GM12878 (cell line): ENCODE results near the gene PNPLA3. TPM values are rescaled to one million over a fixed set of nuclear protein-coding genes. Genes with fewer than 3 reads are reported as not detected.

ENCODE experiments used
- ATAC-seq: fragments of 200-7000 bp; cut with Tn5 transposase; 3 replicates; pipeline ENCODE4 v1.9.1; 2020; ENCODE audit warnings: mild to moderate bottlenecking, moderate library complexity
- BruUV-seq: library from RNA; stranded (reverse); fragments of 400-500 nt; replicated peaks from 2 replicates; lab custom pipeline; 2021; lab: Mats Ljungman, UMichigan
- CTCF ChIA-PET: fragments of 300-600 bp; sonication (Branson Sonifier 250); formaldehyde crosslinking; extraction: SDS; loops from one replicate; lab custom pipeline; 2021; ENCODE audit warnings: inconsistent platforms; lab: Yijun Ruan, JAX
- POLR2A ChIA-PET: fragments of 350-600 bp; formaldehyde crosslinking; extraction: SDS; loops from one replicate; lab custom pipeline; 2021; ENCODE audit warnings: inconsistent platforms; lab: Charles Lee
- RAD21 ChIA-PET: fragments of 300-600 bp; sonication (Branson Sonifier 250); formaldehyde crosslinking; loops from one replicate; lab custom pipeline; 2023; ENCODE audit warnings: antibody characterized with exemption; ENCODE audit not compliant: unreplicated experiment; lab: Charles Lee
- SMC1A ChIA-PET: fragments of 300-600 bp; sonication (Branson Sonifier 250); formaldehyde crosslinking; loops from one replicate; lab custom pipeline; 2023; ENCODE audit not compliant: unreplicated experiment, uncharacterized antibody; lab: Charles Lee
- DNase-seq: peaks from one replicate; pipeline ENCODE4 v3.0.0-alpha.2; 2011; ENCODE audit warnings: low read depth, low spot score
- FAIRE-seq: peaks from 3 replicates; lab custom pipeline; 2011; peaks lifted over from hg19 to GRCh38; lab: Jason Lieb, UNC
- H2AFZ ChIP-seq: 2 replicates; pipeline ENCODE4 v1.6.0; 2011; ENCODE audit warnings: low read depth, low read length, control low read depth; ENCODE audit not compliant: control insufficient read depth
- H3K27ac ChIP-seq: 2 replicates; pipeline ENCODE4 v1.5.1; 2011; ENCODE audit warnings: control low read depth; ENCODE audit not compliant: control insufficient read depth, insufficient read depth
- H3K27me3 ChIP-seq, 2 experiments: replicated peaks in 1 of 2; 2 replicates each; pipeline versions ENCODE4 v1.6.0 to v1.6.1; 2011; ENCODE audit warnings: low read length in 1 of 2; ENCODE audit not compliant: control insufficient read depth in 2 of 2, insufficient read depth in 2 of 2
- H3K36me3 ChIP-seq, 2 experiments: 2 replicates each; pipeline ENCODE4 v1.5.1; 2011; ENCODE audit warnings: low read length in 1 of 2; ENCODE audit not compliant: control insufficient read depth in 2 of 2, insufficient read depth in 2 of 2
- H3K4me1 ChIP-seq: 2 replicates; pipeline ENCODE4 v1.6.1; 2011; ENCODE audit warnings: mild to moderate bottlenecking, low read length, moderate library complexity, mixed read lengths; ENCODE audit not compliant: control insufficient read depth, insufficient read depth
- H3K4me2 ChIP-seq: 2 replicates; pipeline ENCODE4 v1.6.0; 2011; ENCODE audit warnings: control low read depth; ENCODE audit not compliant: control insufficient read depth, insufficient read depth
- H3K4me3 ChIP-seq: fragments of 200-600 bp; sonication (generic); 2 replicates; pipeline ENCODE4 v1.5.1; 2016
- H3K79me2 ChIP-seq: 2 replicates; pipeline ENCODE4 v1.6.0; 2011; ENCODE audit warnings: low read length; ENCODE audit not compliant: control insufficient read depth, insufficient read depth
- H3K9ac ChIP-seq: 2 replicates; pipeline ENCODE4 v1.8.0; 2011; ENCODE audit warnings: low read length, control low read depth, mixed read lengths; ENCODE audit not compliant: control insufficient read depth, insufficient read depth
- H3K9me3 ChIP-seq: replicated peaks from 3 replicates; pipeline ENCODE4 v1.5.1; 2011; ENCODE audit warnings: mild to moderate bottlenecking, low read length; ENCODE audit not compliant: control insufficient read depth, insufficient read depth
- H4K20me1 ChIP-seq: 2 replicates; pipeline ENCODE4 v1.6.0; 2011; ENCODE audit not compliant: control insufficient read depth, insufficient read depth
- CHD4 ChIP-seq: fragments of 200-600 bp; sonication (generic); IDR thresholded peaks from 2 replicates; pipeline ENCODE4 v1.6.1; 2016; ENCODE audit warnings: mild to moderate bottlenecking
- JUND ChIP-seq: IDR thresholded peaks from 2 replicates; pipeline ENCODE4 v1.6.1; 2012; ENCODE audit warnings: low read depth, mild to moderate bottlenecking, low read length, improper control_type of control experiment, moderate library complexity
- NR2C1 ChIP-seq: fragments of 450-650 bp; IDR thresholded peaks from 2 replicates; pipeline ENCODE4 v1.6.1; 2017; ENCODE audit warnings: antibody characterized with exemption, mild to moderate bottlenecking, moderate library complexity
- STAT3 ChIP-seq: IDR thresholded peaks from 2 replicates; pipeline ENCODE4 v1.6.1; 2011; ENCODE audit warnings: low read depth, low read length, improper control_type of control experiment
- YY1 ChIP-seq: IDR thresholded peaks from 2 replicates; pipeline ENCODE4 v1.6.1; 2011; ENCODE audit warnings: low read depth, mild to moderate bottlenecking, low read length
- ZNF274 ChIP-seq: IDR thresholded peaks from one replicate; pipeline ENCODE4 v1.8.0; 2011; ENCODE audit not compliant: insufficient read length, insufficient read depth
- ZNF622 ChIP-seq: fragments of 450-650 bp; IDR thresholded peaks from 2 replicates; pipeline ENCODE4 v1.6.1; 2017; ENCODE audit warnings: mild to moderate bottlenecking, inconsistent platforms
- ZZZ3 ChIP-seq: IDR thresholded peaks from 2 replicates; pipeline ENCODE4 v1.6.1; 2011; ENCODE audit warnings: low read depth; ENCODE audit not compliant: control insufficient read depth, insufficient read length
- WGBS: methylation state at CpG from one replicate; pipeline ENCODE4 v1.1.6; 2016; ENCODE audit warnings: low lambda C conversion rate; ENCODE audit not compliant: insufficient replicate concordance, insufficient coverage; ENCODE audit errors: missing lambda C conversion rate; 5-methylcytosine and 5-hydroxymethylcytosine counted together
- in situ Hi-C: fragments of 300-500 bp; cut with MboI; formaldehyde crosslinking; loops from 9 replicates; pipeline ENCODE4 v1.14.3; 2018; ENCODE audit warnings: mixed read lengths
- intact Hi-C: fragments of 100-400 bp; cut with micrococcal nuclease; formaldehyde crosslinking; loops from one replicate; pipeline ENCODE4 v1.14.2; 2022; ENCODE audit not compliant: unreplicated experiment
- polyA plus RNA-seq, 11 experiments: library from polyadenylated mRNA; depleted of rRNA in 4 of 11; unstranded in 6 of 11; stranded (reverse) in 5 of 11; fragments of >200 nt; fragmentation: Nextera tagmentation in 4 of 11; fragmentation: Illumina TruSeq in 1 of 11; extraction: Ambion mirVana in 4 of 11; extraction: Trizol in 1 of 11; gene quantifications; 1 replicate in 1 of 11; 2 replicates in 10 of 11; pipeline versions ENCODE4 v1.2.1 to v1.2.3, GENCODE V29; 2011 to 2016; ENCODE audit warnings: inconsistent platforms in 2 of 11, missing spikeins in 2 of 11, low read depth in 1 of 11
- total RNA-seq, 4 experiments: library from RNA; depleted of rRNA in 3 of 4; stranded (reverse); fragments of >200 nt in 3 of 4; fragmentation: Illumina TruSeq in 1 of 4; extraction: Trizol in 1 of 4; gene quantifications; 2 replicates each; pipeline versions ENCODE4 v1.2.1 to v1.2.3, GENCODE V29; 2013 to 2021
- TF ChIP-seq, protein P1 (sequence below): fragments of 450-650 bp; IDR thresholded peaks from 2 replicates; pipeline ENCODE4 v1.6.1; 2016; ENCODE audit warnings: mild to moderate bottlenecking, moderate library complexity, borderline replicate concordance
- TF ChIP-seq, protein P2 (sequence below): fragments of 450-650 bp; IDR thresholded peaks from 2 replicates; pipeline ENCODE4 v1.6.1; 2016; ENCODE audit warnings: mild to moderate bottlenecking
- TF ChIP-seq, protein P3 (sequence below): fragments of 450-650 bp; formaldehyde crosslinking; IDR thresholded peaks from 2 replicates; pipeline ENCODE4 v1.4.0; 2020; ENCODE audit warnings: mild to moderate bottlenecking, moderate library complexity

Gene PNPLA3
- total and polyA plus RNA-seq, 10 of the 15 experiments (the other 5 are each of a cell fraction or from before 2014, with no cell fraction given) = 0.05 to 0.08 TPM; not detected in 8

DNA sequence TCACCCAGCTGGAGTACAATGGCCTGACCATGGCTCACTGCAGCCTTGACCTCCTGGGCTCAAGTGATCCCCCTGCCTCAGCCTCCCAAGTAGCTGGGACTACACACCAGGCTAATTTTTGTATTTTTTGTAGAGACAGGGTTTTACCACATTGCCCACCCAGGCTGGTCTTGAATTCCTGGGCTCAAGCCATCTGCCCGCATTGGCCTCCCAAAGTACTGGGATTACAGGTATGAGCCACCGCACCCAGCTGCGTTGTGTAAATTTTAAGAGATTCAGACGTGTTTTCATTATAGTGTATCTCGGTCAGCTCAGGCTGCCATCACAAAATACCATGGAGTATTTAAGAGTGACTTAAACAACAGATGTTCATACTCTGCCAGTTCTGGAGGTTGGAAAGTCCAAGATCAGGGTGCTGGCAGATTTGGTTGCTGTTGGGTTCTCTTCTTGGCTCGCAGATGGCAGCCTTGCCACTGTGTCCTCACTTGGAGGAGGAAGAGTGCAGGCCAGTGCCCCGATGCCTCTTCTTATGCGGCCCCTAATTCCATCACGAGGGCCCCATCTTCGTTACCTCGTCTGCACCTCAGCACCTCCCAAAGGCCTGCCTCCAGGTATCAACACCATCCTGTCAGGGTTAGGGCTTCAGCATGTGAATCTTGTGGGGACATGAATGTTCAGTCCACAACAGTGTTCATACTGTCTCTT is 67.9 kb downstream of the PNPLA3 start (continued):
- TF ChIP-seq STAT3 = no peak

DNA sequence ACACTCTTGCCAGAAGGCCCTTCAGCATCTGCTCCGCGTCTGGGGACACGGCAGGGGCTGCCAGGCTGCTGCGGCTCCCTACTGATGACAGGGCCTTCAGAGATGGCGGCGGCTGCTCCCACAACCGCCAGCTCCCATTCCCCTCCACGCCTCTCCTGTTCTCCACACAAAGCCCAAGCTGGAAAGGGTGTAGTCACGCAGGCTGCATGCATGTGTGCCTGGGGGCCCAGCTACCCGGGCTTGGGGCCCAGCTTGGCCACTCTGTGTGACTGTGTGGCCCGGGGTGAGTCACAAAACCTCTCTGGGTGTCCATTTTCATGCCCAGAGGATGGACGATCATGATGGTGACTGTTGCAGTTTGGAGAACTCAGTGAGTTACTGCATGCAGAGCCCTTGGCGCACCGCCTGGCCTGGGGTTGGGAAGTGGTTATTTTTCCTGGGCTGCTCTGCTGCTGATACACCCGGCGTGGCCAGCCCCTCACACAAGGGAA is 68.8 kb downstream of the PNPLA3 start:
- DNase-seq (no peak), FAIRE-seq (no peak), ATAC-seq (no peak)
- ChIA-PET CTCF (interaction anchor here (0.6 to 11.6 kb wide), 20 partner anchors 16 to 634 kb away, joined by 3 to 499 read pairs (median 6); partner anchors contain the start of gene PARVB), RAD21 (interaction anchor here (1.2 to 7.5 kb wide), 9 partner anchors 15 to 575 kb away, joined by 3 to 185 read pairs (median 10); partner anchors contain the start of gene PARVB), SMC1A (interaction anchor here (1.1 to 5.1 kb wide), 10 partner anchors 34 to 639 kb away, joined by 4 to 282 read pairs (median 10); partner anchors contain the start of gene PARVG), POLR2A (no interaction called here)
- no peak overlapping the region for H3K4me3 ChIP-seq
- H3K4me2 ChIP-seq = no peak overlapping the region
- intact Hi-C loops = loop anchor here (2.0 to 5.0 kb wide), 2 partner anchors 75 to 634 kb away; no protein-coding TSS in a partner anchor
- peaks cover 15% of the 10 kb centered on the region for H3K4me1 ChIP-seq
- peaks cover 4% of the 10 kb centered on the region for H3K79me2 ChIP-seq
- H3K36me3 ChIP-seq = peaks cover 22 to 24% of the 10 kb centered on the region in 2 experiments; a peak in 3 of 4 replicates
- no peak overlapping the region for H3K9ac ChIP-seq
- H4K20me1 ChIP-seq = no peaks in the 10 kb centered on the region
- H2AFZ ChIP-seq = no peak overlapping the region
- no TSS peak for BruUV-seq
- H3K27ac ChIP-seq = no peak overlapping the region
- TF ChIP-seq ZNF622 (no peak), ZNF274 (no peak), NR2C1 (no peak), JUND (no peak), YY1 (no peak), CHD4 (no peak), ZZZ3 (no peak)
- TF ChIP-seq, protein P1, sequence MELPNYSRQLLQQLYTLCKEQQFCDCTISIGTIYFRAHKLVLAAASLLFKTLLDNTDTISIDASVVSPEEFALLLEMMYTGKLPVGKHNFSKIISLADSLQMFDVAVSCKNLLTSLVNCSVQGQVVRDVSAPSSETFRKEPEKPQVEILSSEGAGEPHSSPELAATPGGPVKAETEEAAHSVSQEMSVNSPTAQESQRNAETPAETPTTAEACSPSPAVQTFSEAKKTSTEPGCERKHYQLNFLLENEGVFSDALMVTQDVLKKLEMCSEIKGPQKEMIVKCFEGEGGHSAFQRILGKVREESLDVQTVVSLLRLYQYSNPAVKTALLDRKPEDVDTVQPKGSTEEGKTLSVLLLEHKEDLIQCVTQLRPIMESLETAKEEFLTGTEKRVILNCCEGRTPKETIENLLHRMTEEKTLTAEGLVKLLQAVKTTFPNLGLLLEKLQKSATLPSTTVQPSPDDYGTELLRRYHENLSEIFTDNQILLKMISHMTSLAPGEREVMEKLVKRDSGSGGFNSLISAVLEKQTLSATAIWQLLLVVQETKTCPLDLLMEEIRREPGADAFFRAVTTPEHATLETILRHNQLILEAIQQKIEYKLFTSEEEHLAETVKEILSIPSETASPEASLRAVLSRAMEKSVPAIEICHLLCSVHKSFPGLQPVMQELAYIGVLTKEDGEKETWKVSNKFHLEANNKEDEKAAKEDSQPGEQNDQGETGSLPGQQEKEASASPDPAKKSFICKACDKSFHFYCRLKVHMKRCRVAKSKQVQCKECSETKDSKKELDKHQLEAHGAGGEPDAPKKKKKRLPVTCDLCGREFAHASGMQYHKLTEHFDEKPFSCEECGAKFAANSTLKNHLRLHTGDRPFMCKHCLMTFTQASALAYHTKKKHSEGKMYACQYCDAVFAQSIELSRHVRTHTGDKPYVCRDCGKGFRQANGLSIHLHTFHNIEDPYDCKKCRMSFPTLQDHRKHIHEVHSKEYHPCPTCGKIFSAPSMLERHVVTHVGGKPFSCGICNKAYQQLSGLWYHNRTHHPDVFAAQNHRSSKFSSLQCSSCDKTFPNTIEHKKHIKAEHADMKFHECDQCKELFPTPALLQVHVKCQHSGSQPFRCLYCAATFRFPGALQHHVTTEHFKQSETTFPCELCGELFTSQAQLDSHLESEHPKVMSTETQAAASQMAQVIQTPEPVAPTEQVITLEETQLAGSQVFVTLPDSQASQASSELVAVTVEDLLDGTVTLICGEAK = no peak
- TF ChIP-seq, protein P2, sequence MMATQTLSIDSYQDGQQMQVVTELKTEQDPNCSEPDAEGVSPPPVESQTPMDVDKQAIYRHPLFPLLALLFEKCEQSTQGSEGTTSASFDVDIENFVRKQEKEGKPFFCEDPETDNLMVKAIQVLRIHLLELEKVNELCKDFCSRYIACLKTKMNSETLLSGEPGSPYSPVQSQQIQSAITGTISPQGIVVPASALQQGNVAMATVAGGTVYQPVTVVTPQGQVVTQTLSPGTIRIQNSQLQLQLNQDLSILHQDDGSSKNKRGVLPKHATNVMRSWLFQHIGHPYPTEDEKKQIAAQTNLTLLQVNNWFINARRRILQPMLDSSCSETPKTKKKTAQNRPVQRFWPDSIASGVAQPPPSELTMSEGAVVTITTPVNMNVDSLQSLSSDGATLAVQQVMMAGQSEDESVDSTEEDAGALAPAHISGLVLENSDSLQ = no peak
- TF ChIP-seq, protein P3, sequence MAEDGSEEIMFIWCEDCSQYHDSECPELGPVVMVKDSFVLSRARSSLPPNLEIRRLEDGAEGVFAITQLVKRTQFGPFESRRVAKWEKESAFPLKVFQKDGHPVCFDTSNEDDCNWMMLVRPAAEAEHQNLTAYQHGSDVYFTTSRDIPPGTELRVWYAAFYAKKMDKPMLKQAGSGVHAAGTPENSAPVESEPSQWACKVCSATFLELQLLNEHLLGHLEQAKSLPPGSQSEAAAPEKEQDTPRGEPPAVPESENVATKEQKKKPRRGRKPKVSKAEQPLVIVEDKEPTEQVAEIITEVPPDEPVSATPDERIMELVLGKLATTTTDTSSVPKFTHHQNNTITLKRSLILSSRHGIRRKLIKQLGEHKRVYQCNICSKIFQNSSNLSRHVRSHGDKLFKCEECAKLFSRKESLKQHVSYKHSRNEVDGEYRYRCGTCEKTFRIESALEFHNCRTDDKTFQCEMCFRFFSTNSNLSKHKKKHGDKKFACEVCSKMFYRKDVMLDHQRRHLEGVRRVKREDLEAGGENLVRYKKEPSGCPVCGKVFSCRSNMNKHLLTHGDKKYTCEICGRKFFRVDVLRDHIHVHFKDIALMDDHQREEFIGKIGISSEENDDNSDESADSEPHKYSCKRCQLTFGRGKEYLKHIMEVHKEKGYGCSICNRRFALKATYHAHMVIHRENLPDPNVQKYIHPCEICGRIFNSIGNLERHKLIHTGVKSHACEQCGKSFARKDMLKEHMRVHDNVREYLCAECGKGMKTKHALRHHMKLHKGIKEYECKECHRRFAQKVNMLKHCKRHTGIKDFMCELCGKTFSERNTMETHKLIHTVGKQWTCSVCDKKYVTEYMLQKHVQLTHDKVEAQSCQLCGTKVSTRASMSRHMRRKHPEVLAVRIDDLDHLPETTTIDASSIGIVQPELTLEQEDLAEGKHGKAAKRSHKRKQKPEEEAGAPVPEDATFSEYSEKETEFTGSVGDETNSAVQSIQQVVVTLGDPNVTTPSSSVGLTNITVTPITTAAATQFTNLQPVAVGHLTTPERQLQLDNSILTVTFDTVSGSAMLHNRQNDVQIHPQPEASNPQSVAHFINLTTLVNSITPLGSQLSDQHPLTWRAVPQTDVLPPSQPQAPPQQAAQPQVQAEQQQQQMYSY (CRISPR knock-in tag) = no peak
- in situ Hi-C loops = loop anchor here (5.0 kb wide), 1 partner anchor 575 kb away; no protein-coding TSS in a partner anchor
- H3K27me3 ChIP-seq = no peaks in the 10 kb centered on the region
- no peaks in the 10 kb centered on the region for H3K9me3 ChIP-seq
- WGBS = 90% methylated on average over 16 of the region's 16 CpGs
